ENCODE measurements around the gene CITED4.

The CITED4 gene

GRCh38 chr1:40856656-40857302, 5.4 kb downstream of the CITED4 start:
- H3K4me3 ChIP-seq (ENCODE audit: insufficient read depth, low read depth, low read length, poor library complexity, severe bottlenecking), result no peak overlapping the region
- no peaks in the 10 kb centered on the region for H3K36me3 ChIP-seq (ENCODE audit: control insufficient read depth, insufficient read depth, low read length)
- H3K4me1 ChIP-seq (ENCODE audit: control insufficient read depth, insufficient read depth, low read length, poor library complexity, severe bottlenecking), result peaks cover 7% of the 10 kb centered on the region
- H3K9me3 ChIP-seq (ENCODE audit: control insufficient read depth, low read length), result no peaks in the 10 kb centered on the region
- no peak for DNase-seq
- H3K27me3 ChIP-seq (replicated peaks; ENCODE audit: control insufficient read depth, insufficient read depth, low read length, poor library complexity, severe bottlenecking), result no peaks in the 10 kb centered on the region
- no peak overlapping the region for H3K27ac ChIP-seq (ENCODE audit: insufficient read depth, low read length, poor library complexity, severe bottlenecking)

GRCh38 chr1:40856116-40856515, 6.0 kb downstream of the CITED4 start:
- Histone ChIP-seq H3K9me3 (ENCODE audit: control insufficient read depth, low read length) (no peaks in the 10 kb centered on the region), H3K4me1 (ENCODE audit: control insufficient read depth, insufficient read depth, low read length, poor library complexity, severe bottlenecking) (peaks cover 3% of the 10 kb centered on the region), H3K27ac (ENCODE audit: insufficient read depth, low read length, poor library complexity, severe bottlenecking) (no peak overlapping the region), H3K36me3 (ENCODE audit: control insufficient read depth, insufficient read depth, low read length) (no peaks in the 10 kb centered on the region), H3K27me3 (replicated peaks; ENCODE audit: control insufficient read depth, insufficient read depth, low read length, poor library complexity, severe bottlenecking) (no peaks in the 10 kb centered on the region), H3K4me3 (ENCODE audit: insufficient read depth, low read depth, low read length, poor library complexity, severe bottlenecking) (no peak overlapping the region)
- no peak for DNase-seq

GRCh38 chr1:40855513-40855912, 6.7 kb downstream of the CITED4 start:
- Histone ChIP-seq H3K27ac (ENCODE audit: insufficient read depth, low read length, poor library complexity, severe bottlenecking) (no peak overlapping the region), H3K9me3 (ENCODE audit: control insufficient read depth, low read length) (no peaks in the 10 kb centered on the region), H3K4me3 (ENCODE audit: insufficient read depth, low read depth, low read length, poor library complexity, severe bottlenecking) (no peak overlapping the region), H3K27me3 (replicated peaks; ENCODE audit: control insufficient read depth, insufficient read depth, low read length, poor library complexity, severe bottlenecking) (no peaks in the 10 kb centered on the region), H3K36me3 (ENCODE audit: control insufficient read depth, insufficient read depth, low read length) (no peaks in the 10 kb centered on the region), H3K4me1 (ENCODE audit: control insufficient read depth, insufficient read depth, low read length, poor library complexity, severe bottlenecking) (no peaks in the 10 kb centered on the region)
- no peak for DNase-seq

GRCh38 chr1:40853885-40854170, 8.3 kb downstream of the CITED4 start:
- no peaks in the 10 kb centered on the region for H3K4me1 ChIP-seq (ENCODE audit: control insufficient read depth, insufficient read depth, low read length, poor library complexity, severe bottlenecking)
- no peak for DNase-seq
- H3K9me3 ChIP-seq (ENCODE audit: control insufficient read depth, low read length), result no peaks in the 10 kb centered on the region
- H3K27me3 ChIP-seq (replicated peaks; ENCODE audit: control insufficient read depth, insufficient read depth, low read length, poor library complexity, severe bottlenecking), result no peaks in the 10 kb centered on the region
- no peak overlapping the region for H3K27ac ChIP-seq (ENCODE audit: insufficient read depth, low read length, poor library complexity, severe bottlenecking)
- H3K36me3 ChIP-seq (ENCODE audit: control insufficient read depth, insufficient read depth, low read length), result no peaks in the 10 kb centered on the region
- no peak overlapping the region for H3K4me3 ChIP-seq (ENCODE audit: insufficient read depth, low read depth, low read length, poor library complexity, severe bottlenecking)

- Histone ChIP-seq H3K4me1 (ENCODE audit: control insufficient read depth, insufficient read depth, low read length, poor library complexity, severe bottlenecking) (no peaks in the 10 kb centered on the region), H3K9me3 (ENCODE audit: control insufficient read depth, low read length) (no peaks in the 10 kb centered on the region), H3K27ac (ENCODE audit: insufficient read depth, low read length, poor library complexity, severe bottlenecking) (no peak overlapping the region), H3K4me3 (ENCODE audit: insufficient read depth, low read depth, low read length, poor library complexity, severe bottlenecking) (no peak overlapping the region), H3K27me3 (replicated peaks; ENCODE audit: control insufficient read depth, insufficient read depth, low read length, poor library complexity, severe bottlenecking) (no peaks in the 10 kb centered on the region), H3K36me3 (ENCODE audit: control insufficient read depth, insufficient read depth, low read length) (no peaks in the 10 kb centered on the region)
- no peak for DNase-seq
These were observed 8.9 kb downstream of the CITED4 start for GRCh38 chr1:40853113-40853884.

GRCh38 chr1:40851643-40852042, 10.5 kb downstream of the CITED4 start:
- no peaks in the 10 kb centered on the region for H3K9me3 ChIP-seq (ENCODE audit: control insufficient read depth, low read length)
- no peaks in the 10 kb centered on the region for H3K4me1 ChIP-seq (ENCODE audit: control insufficient read depth, insufficient read depth, low read length, poor library complexity, severe bottlenecking)
- no peak overlapping the region for H3K4me3 ChIP-seq (ENCODE audit: insufficient read depth, low read depth, low read length, poor library complexity, severe bottlenecking)
- no peaks in the 10 kb centered on the region for H3K27me3 ChIP-seq (replicated peaks; ENCODE audit: control insufficient read depth, insufficient read depth, low read length, poor library complexity, severe bottlenecking)
- no peaks in the 10 kb centered on the region for H3K36me3 ChIP-seq (ENCODE audit: control insufficient read depth, insufficient read depth, low read length)
- H3K27ac ChIP-seq (ENCODE audit: insufficient read depth, low read length, poor library complexity, severe bottlenecking), result no peak overlapping the region
- no peak for DNase-seq

- DNase-seq, result peak; percentile 48 to 62 (median 51)
- Histone ChIP-seq H3K27ac (ENCODE audit: insufficient read depth, low read length, poor library complexity, severe bottlenecking) (no peak overlapping the region), H3K27me3 (replicated peaks; ENCODE audit: control insufficient read depth, insufficient read depth, low read length, poor library complexity, severe bottlenecking) (no peaks in the 10 kb centered on the region), H3K4me1 (ENCODE audit: control insufficient read depth, insufficient read depth, low read length, poor library complexity, severe bottlenecking) (no peaks in the 10 kb centered on the region), H3K36me3 (ENCODE audit: control insufficient read depth, insufficient read depth, low read length) (no peaks in the 10 kb centered on the region), H3K4me3 (ENCODE audit: insufficient read depth, low read depth, low read length, poor library complexity, severe bottlenecking) (no peak overlapping the region), H3K9me3 (ENCODE audit: control insufficient read depth, low read length) (no peaks in the 10 kb centered on the region)
These were observed 12.2 kb downstream of the CITED4 start for GRCh38 chr1:40849801-40850592.

- no peak overlapping the region for H3K27ac ChIP-seq (ENCODE audit: insufficient read depth, low read length, poor library complexity, severe bottlenecking)
- DNase-seq, result no peak
- H3K9me3 ChIP-seq (ENCODE audit: control insufficient read depth, low read length), result no peaks in the 10 kb centered on the region
- no peak overlapping the region for H3K4me3 ChIP-seq (ENCODE audit: insufficient read depth, low read depth, low read length, poor library complexity, severe bottlenecking)
- no peaks in the 10 kb centered on the region for H3K27me3 ChIP-seq (replicated peaks; ENCODE audit: control insufficient read depth, insufficient read depth, low read length, poor library complexity, severe bottlenecking)
- no peaks in the 10 kb centered on the region for H3K36me3 ChIP-seq (ENCODE audit: control insufficient read depth, insufficient read depth, low read length)
- H3K4me1 ChIP-seq (ENCODE audit: control insufficient read depth, insufficient read depth, low read length, poor library complexity, severe bottlenecking), result no peaks in the 10 kb centered on the region
These were observed 13.5 kb downstream of the CITED4 start for GRCh38 chr1:40848530-40849189.

- H3K36me3 ChIP-seq (ENCODE audit: control insufficient read depth, insufficient read depth, low read length), result no peaks in the 10 kb centered on the region
- H3K27ac ChIP-seq (ENCODE audit: insufficient read depth, low read length, poor library complexity, severe bottlenecking), result no peak overlapping the region
- no peak for DNase-seq
- no peaks in the 10 kb centered on the region for H3K27me3 ChIP-seq (replicated peaks; ENCODE audit: control insufficient read depth, insufficient read depth, low read length, poor library complexity, severe bottlenecking)
- H3K4me3 ChIP-seq (ENCODE audit: insufficient read depth, low read depth, low read length, poor library complexity, severe bottlenecking), result no peak overlapping the region
- no peaks in the 10 kb centered on the region for H3K9me3 ChIP-seq (ENCODE audit: control insufficient read depth, low read length)
- no peaks in the 10 kb centered on the region for H3K4me1 ChIP-seq (ENCODE audit: control insufficient read depth, insufficient read depth, low read length, poor library complexity, severe bottlenecking)
These were observed 15.0 kb downstream of the CITED4 start for GRCh38 chr1:40847023-40847745.
